Measurements from ENCODE around the gene SPTBN1. TPM values are rescaled to one million over a fixed set of nuclear protein-coding genes. Genes with fewer than 3 reads are reported as not detected.

The SPTBN1 gene
- total and polyA plus RNA-seq, 2 of the 13 experiments (the other 11 are each of a cell fraction or from before 2014, with no cell fraction given), result 123 to 299 TPM

DNA sequence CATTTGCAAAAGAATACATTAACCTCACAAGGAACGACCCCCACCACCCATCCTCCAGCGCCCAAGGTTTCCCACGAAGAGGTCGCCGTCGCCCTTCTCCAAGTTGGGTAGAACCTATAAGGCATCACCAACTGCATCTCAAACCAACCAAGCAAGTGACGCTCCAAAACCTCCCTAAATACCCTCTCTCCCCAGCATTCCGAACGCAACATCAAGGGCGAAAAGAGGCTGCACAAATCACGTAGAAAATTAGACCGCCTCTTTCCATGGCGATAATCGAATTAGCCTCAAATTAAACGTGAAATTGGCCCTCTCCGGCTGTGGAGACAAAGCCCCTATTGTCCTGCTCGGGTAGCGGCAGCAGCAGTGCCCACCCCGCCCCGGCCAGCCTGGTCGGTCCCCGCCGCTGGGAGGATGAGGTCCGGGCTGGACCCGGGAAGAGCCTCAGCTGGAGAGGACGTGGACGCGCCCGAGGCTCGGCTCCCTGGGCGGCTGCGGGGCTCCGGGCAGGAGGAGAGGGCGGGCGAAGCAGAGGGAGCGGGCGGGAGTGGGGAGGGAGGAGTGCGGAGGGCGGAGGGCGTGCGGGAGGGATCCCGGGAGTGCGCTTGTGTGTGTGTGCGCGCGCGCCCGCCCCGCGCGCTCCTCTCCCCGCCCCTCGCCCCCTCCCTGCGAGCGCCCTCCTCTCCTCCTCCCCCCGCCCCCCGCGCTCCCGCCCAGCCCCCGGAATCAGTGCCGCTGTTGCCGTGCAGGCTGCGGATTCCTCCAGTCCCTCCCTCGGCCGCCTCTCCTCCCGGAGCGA, at the start of gene SPTBN1 (continued):
- TF ChIP-seq, protein P1, sequence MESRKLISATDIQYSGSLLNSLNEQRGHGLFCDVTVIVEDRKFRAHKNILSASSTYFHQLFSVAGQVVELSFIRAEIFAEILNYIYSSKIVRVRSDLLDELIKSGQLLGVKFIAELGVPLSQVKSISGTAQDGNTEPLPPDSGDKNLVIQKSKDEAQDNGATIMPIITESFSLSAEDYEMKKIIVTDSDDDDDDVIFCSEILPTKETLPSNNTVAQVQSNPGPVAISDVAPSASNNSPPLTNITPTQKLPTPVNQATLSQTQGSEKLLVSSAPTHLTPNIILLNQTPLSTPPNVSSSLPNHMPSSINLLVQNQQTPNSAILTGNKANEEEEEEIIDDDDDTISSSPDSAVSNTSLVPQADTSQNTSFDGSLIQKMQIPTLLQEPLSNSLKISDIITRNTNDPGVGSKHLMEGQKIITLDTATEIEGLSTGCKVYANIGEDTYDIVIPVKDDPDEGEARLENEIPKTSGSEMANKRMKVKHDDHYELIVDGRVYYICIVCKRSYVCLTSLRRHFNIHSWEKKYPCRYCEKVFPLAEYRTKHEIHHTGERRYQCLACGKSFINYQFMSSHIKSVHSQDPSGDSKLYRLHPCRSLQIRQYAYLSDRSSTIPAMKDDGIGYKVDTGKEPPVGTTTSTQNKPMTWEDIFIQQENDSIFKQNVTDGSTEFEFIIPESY (CRISPR knock-in tag; IDR thresholded peaks at IDR 0.05), result no peak
- TF ChIP-seq, protein P2, sequence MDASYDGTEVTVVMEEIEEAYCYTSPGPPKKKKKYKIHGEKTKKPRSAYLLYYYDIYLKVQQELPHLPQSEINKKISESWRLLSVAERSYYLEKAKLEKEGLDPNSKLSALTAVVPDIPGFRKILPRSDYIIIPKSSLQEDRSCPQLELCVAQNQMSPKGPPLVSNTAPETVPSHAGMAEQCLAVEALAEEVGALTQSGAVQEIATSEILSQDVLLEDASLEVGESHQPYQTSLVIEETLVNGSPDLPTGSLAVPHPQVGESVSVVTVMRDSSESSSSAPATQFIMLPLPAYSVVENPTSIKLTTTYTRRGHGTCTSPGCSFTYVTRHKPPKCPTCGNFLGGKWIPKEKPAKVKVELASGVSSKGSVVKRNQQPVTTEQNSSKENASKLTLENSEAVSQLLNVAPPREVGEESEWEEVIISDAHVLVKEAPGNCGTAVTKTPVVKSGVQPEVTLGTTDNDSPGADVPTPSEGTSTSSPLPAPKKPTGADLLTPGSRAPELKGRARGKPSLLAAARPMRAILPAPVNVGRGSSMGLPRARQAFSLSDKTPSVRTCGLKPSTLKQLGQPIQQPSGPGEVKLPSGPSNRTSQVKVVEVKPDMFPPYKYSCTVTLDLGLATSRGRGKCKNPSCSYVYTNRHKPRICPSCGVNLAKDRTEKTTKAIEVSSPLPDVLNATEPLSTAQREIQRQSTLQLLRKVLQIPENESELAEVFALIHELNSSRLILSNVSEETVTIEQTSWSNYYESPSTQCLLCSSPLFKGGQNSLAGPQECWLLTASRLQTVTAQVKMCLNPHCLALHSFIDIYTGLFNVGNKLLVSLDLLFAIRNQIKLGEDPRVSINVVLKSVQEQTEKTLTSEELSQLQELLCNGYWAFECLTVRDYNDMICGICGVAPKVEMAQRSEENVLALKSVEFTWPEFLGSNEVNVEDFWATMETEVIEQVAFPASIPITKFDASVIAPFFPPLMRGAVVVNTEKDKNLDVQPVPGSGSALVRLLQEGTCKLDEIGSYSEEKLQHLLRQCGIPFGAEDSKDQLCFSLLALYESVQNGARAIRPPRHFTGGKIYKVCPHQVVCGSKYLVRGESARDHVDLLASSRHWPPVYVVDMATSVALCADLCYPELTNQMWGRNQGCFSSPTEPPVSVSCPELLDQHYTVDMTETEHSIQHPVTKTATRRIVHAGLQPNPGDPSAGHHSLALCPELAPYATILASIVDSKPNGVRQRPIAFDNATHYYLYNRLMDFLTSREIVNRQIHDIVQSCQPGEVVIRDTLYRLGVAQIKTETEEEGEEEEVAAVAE (CRISPR knock-in tag; IDR thresholded peaks at IDR 0.05; ENCODE audit: borderline replicate concordance), result peak; percentile 76; the same call in 1 of the 2 replicates
- TF ChIP-seq, protein P3, sequence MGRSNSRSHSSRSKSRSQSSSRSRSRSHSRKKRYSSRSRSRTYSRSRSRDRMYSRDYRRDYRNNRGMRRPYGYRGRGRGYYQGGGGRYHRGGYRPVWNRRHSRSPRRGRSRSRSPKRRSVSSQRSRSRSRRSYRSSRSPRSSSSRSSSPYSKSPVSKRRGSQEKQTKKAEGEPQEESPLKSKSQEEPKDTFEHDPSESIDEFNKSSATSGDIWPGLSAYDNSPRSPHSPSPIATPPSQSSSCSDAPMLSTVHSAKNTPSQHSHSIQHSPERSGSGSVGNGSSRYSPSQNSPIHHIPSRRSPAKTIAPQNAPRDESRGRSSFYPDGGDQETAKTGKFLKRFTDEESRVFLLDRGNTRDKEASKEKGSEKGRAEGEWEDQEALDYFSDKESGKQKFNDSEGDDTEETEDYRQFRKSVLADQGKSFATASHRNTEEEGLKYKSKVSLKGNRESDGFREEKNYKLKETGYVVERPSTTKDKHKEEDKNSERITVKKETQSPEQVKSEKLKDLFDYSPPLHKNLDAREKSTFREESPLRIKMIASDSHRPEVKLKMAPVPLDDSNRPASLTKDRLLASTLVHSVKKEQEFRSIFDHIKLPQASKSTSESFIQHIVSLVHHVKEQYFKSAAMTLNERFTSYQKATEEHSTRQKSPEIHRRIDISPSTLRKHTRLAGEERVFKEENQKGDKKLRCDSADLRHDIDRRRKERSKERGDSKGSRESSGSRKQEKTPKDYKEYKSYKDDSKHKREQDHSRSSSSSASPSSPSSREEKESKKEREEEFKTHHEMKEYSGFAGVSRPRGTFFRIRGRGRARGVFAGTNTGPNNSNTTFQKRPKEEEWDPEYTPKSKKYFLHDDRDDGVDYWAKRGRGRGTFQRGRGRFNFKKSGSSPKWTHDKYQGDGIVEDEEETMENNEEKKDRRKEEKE (IDR thresholded peaks at IDR 0.05), result no peak
- TF ChIP-seq ZNF326 (CRISPR knock-in tag; IDR thresholded peaks at IDR 0.05; ENCODE audit: borderline replicate concordance), result no peak
- TF ChIP-seq ZNF3 (CRISPR knock-in tag; IDR thresholded peaks at IDR 0.05), result no peak
- no peak for TF ChIP-seq FOXK2 (IDR thresholded peaks at IDR 0.05)
- TF ChIP-seq JUND (CRISPR knock-in tag; IDR thresholded peaks at IDR 0.05), result no peak
- TF ChIP-seq SP1 (IDR thresholded peaks at IDR 0.05), result no peak
- TF ChIP-seq SP1 (CRISPR knock-in tag; IDR thresholded peaks at IDR 0.05), result peak; percentile 65
- TF ChIP-seq STAT5B (CRISPR knock-in tag; IDR thresholded peaks at IDR 0.05), result no peak
- TF ChIP-seq ZNF343 (CRISPR knock-in tag; IDR thresholded peaks at IDR 0.05), result no peak
- TF ChIP-seq DPF2 (CRISPR knock-in tag; IDR thresholded peaks at IDR 0.05; ENCODE audit: borderline replicate concordance, low read depth), result no peak
- TF ChIP-seq ZSCAN22 (CRISPR knock-in tag; IDR thresholded peaks at IDR 0.05), result no peak; the same call in 1 of the 2 replicates
- TF ChIP-seq, protein P4, sequence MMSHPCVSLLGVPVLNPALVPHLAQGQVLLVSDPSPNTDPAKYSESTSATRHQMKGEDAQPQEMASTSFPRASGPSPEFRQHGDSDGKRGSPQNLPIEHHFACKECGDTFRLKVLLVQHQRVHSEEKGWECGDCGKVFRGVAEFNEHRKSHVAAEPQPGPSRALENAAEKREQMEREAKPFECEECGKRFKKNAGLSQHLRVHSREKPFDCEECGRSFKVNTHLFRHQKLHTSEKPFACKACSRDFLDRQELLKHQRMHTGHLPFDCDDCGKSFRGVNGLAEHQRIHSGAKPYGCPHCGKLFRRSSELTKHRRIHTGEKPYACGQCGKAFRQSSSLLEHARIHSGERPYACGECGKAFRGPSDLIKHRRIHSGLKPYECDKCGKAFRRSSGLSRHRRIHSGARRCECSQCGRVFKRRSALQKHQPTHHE (CRISPR knock-in tag; IDR thresholded peaks at IDR 0.05; ENCODE audit: borderline replicate concordance), result no peak; the same call in 1 of the 2 replicates
- TF ChIP-seq ZFP36 (IDR thresholded peaks at IDR 0.05; ENCODE audit: borderline replicate concordance, low read depth, low read length, partially characterized antibody), result no peak
- no peak for TF ChIP-seq CC2D1A (CRISPR knock-in tag; IDR thresholded peaks at IDR 0.05)
- no peak for TF ChIP-seq HOXD1 (CRISPR knock-in tag; IDR thresholded peaks at IDR 0.05)
- peak; percentile 43; the same call in 1 of the 2 replicates for TF ChIP-seq ZNF12 (CRISPR knock-in tag; IDR thresholded peaks at IDR 0.05)
- TF ChIP-seq ZNF253 (CRISPR knock-in tag; IDR thresholded peaks at IDR 0.05; ENCODE audit: borderline replicate concordance), result no peak
- TF ChIP-seq ZIK1 (CRISPR knock-in tag; IDR thresholded peaks at IDR 0.05; ENCODE audit: borderline replicate concordance, low read depth), result no peak
